Thyroid gland (tissue), 4 donors: ENCODE results near the gene CCDC88B. TPM values are rescaled to one million over a fixed set of nuclear protein-coding genes. Genes with fewer than 3 reads are reported as not detected.

ENCODE experiments used
- DNase-seq, 2 donors: peaks; one replicate each; pipeline ENCODE4 v3.0.0-alpha.2; 2019
- H3K27ac ChIP-seq, 3 donors: fragments of 200-600 bp; sonication (generic); 1 replicate in 2 of 3; 2 replicates in 1 of 3; pipeline ENCODE4 v1.5.1; 2016 to 2019; ENCODE audit warnings: mild to moderate bottlenecking in 1 of 3, moderate library complexity in 1 of 3
- H3K27me3 ChIP-seq: fragments of 200-600 bp; sonication (generic); one replicate; pipeline ENCODE4 v1.5.1; 2019
- H3K36me3 ChIP-seq, 2 donors: fragments of 200-600 bp; sonication (generic); one replicate each; pipeline ENCODE4 v1.5.1; 2016 to 2019
- H3K4me1 ChIP-seq, 2 donors: fragments of 200-600 bp; sonication (generic); one replicate each; pipeline ENCODE4 v1.5.1; 2017 to 2019
- H3K4me3 ChIP-seq, 3 donors: fragments of 200-600 bp; sonication (generic); replicated peaks in 1 of 3; 1 replicate in 2 of 3; 2 replicates in 1 of 3; pipeline ENCODE4 v1.5.1; 2016; ENCODE audit warnings: mild to moderate bottlenecking in 1 of 3
- H3K9me3 ChIP-seq: fragments of 200-600 bp; sonication (generic); one replicate; pipeline ENCODE4 v1.5.1; 2017
- CTCF ChIP-seq, 6 experiments: fragments of 200-600 bp in 3 of 6; fragments of 450-650 bp in 3 of 6; sonication (generic) in 3 of 6; IDR thresholded peaks; one replicate each; pipeline ENCODE4 v1.5.1; 2016 to 2019; ENCODE audit warnings: antibody characterized with exemption in 6 of 6, mild to moderate bottlenecking in 2 of 6, inconsistent platforms in 1 of 6, moderate library complexity in 1 of 6
- POLR2A ChIP-seq, 2 donors: fragments of 450-650 bp; IDR thresholded peaks; one replicate each; pipeline ENCODE4 v1.6.1; 2017; ENCODE audit warnings: antibody characterized with exemption in 2 of 2, mild to moderate bottlenecking in 2 of 2, moderate library complexity in 1 of 2
- WGBS, 2 donors: methylation state at CpG; one replicate each; pipeline ENCODE4 v1.1.5; 2017; 5-methylcytosine and 5-hydroxymethylcytosine counted together
- intact Hi-C: fragments of 100-400 bp; cut with DNase I; formaldehyde crosslinking; loops from one replicate; pipeline ENCODE4 v1.15.1; 2023
- total RNA-seq, 4 donors: library from RNA; depleted of rRNA; stranded (reverse); fragments of >200 nt; gene quantifications; one replicate each; pipeline ENCODE4 v1.2.3, GENCODE V29; 2016

CCDC88B gene
- total RNA-seq, 4 donors from 2014 or later, result 2.8 to 7.0 (median 3.6) TPM

- H3K9me3 ChIP-seq, result no peaks in the 10 kb centered on the region
- WGBS, 2 donors, result 0 to 1% methylated on average over 1 to 15 of the region's 96 CpGs
- H3K36me3 ChIP-seq, result no peaks in the 10 kb centered on the region
- H3K4me1 ChIP-seq, result peaks cover 0 to 18% of the 10 kb centered on the region in 2 donors
- TF ChIP-seq POLR2A (IDR thresholded peaks at IDR 0.05), result no peak
- no peak for TF ChIP-seq CTCF (IDR thresholded peaks at IDR 0.05)
- peak overlapping the region in 1 of 3 donors; percentile 23 for H3K4me3 ChIP-seq
- H3K27ac ChIP-seq, result no peak overlapping the region
- peaks cover 5% of the 10 kb centered on the region for H3K27me3 ChIP-seq
- intact Hi-C loops, result no loop called here
- no peak for DNase-seq
These were observed 48.1 kb upstream of the CCDC88B start for GRCh38 chr11:64291752-64292459.

- Histone ChIP-seq H3K27ac (no peak overlapping the region), H3K9me3 (no peaks in the 10 kb centered on the region), H3K36me3 (no peaks in the 10 kb centered on the region), H3K4me1 (peaks cover 2 to 20% of the 10 kb centered on the region in 2 donors), H3K27me3 (peaks cover 5% of the 10 kb centered on the region), H3K4me3 (peak overlapping the region in 1 of 3 donors; percentile 23)
- no peak for DNase-seq
- WGBS, 2 donors, result 17 to 20% methylated on average over 14 to 26 of the region's 42 CpGs
- intact Hi-C loops, result no loop called here
- no peak for TF ChIP-seq CTCF (IDR thresholded peaks at IDR 0.05)
- no peak for TF ChIP-seq POLR2A (IDR thresholded peaks at IDR 0.05)
These were observed 47.3 kb upstream of the CCDC88B start for GRCh38 chr11:64292460-64293254.

GRCh38 chr11:64294774-64295173 is 45.2 kb upstream of the CCDC88B start:
- DNase-seq, result no peak
- H3K27ac ChIP-seq, result no peak overlapping the region
- H3K27me3 ChIP-seq, result peaks cover 5% of the 10 kb centered on the region
- H3K4me3 ChIP-seq, result no peak overlapping the region
- 50 to 57% methylated on average over 3 of the region's 3 CpGs for WGBS, 2 donors
- peaks cover 14 to 39% of the 10 kb centered on the region in 2 donors for H3K4me1 ChIP-seq
- no peaks in the 10 kb centered on the region for H3K9me3 ChIP-seq
- intact Hi-C loops, result no loop called here
- TF ChIP-seq CTCF (IDR thresholded peaks at IDR 0.05) (no peak), POLR2A (IDR thresholded peaks at IDR 0.05) (no peak)
- H3K36me3 ChIP-seq, result no peaks in the 10 kb centered on the region

GRCh38 chr11:64295760-64296159 is 44.2 kb upstream of the CCDC88B start:
- no peak overlapping the region for H3K4me3 ChIP-seq
- TF ChIP-seq POLR2A (IDR thresholded peaks at IDR 0.05) (no peak), CTCF (IDR thresholded peaks at IDR 0.05) (no peak)
- no peaks in the 10 kb centered on the region for H3K9me3 ChIP-seq
- no peaks in the 10 kb centered on the region for H3K36me3 ChIP-seq
- no peak overlapping the region for H3K27ac ChIP-seq
- peaks cover 5% of the 10 kb centered on the region for H3K27me3 ChIP-seq
- DNase-seq, result no peak
- intact Hi-C loops, result no loop called here
- 92 to 95% methylated on average over 4 of the region's 4 CpGs for WGBS, 2 donors
- peaks cover 24 to 49% of the 10 kb centered on the region in 2 donors for H3K4me1 ChIP-seq

- Histone ChIP-seq H3K36me3 (no peaks in the 10 kb centered on the region), H3K4me3 (no peak overlapping the region), H3K27me3 (peaks cover 5% of the 10 kb centered on the region), H3K27ac (no peak overlapping the region), H3K4me1 (peaks cover 26 to 48% of the 10 kb centered on the region in 2 donors), H3K9me3 (no peaks in the 10 kb centered on the region)
- WGBS, 2 donors, result 50 to 83% methylated on average over 1 of the region's 1 CpG
- TF ChIP-seq POLR2A (IDR thresholded peaks at IDR 0.05) (no peak), CTCF (IDR thresholded peaks at IDR 0.05) (no peak)
- intact Hi-C loops, result no loop called here
- no peak for DNase-seq
These were observed 43.8 kb upstream of the CCDC88B start for GRCh38 chr11:64296236-64296635.
